COLO829 (cell line): ENCODE data around the gene RHOBTB3.
A peak's percentile ranks its signal among the peaks of the same experiment; 100 is the strongest.
"Not testable (repeated sequence)": the region's sequence is repeated elsewhere in the genome, so short reads cannot be mapped to it uniquely, and the experiment has no call there.

ENCODE experiments used
- DNase-seq: peaks from one replicate; pipeline ENCODE4 v3.0.0; 2012; ENCODE audit warnings: low spot score

RHOBTB3 gene

DNA sequence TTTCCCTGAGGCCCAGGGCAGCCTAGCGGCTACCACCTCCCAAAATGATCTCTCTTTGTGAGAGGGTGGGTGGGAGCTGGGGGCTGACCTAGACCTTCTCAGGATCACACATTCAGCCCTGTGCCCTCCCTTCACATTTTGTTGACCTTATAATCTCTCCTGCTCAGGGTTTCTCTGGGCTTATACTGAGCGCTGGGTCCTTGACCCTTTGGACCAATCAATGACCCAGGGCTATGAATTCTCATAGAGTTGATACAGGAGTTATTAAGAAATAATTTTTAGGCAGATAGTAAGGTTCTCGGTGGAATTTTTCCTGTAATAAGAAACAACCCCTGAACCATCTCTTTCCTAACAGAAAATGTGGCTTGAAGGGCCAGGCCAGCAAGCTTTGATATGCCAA, 69.4 kb downstream of the RHOBTB3 start:
- DNase-seq = no peak

DNA sequence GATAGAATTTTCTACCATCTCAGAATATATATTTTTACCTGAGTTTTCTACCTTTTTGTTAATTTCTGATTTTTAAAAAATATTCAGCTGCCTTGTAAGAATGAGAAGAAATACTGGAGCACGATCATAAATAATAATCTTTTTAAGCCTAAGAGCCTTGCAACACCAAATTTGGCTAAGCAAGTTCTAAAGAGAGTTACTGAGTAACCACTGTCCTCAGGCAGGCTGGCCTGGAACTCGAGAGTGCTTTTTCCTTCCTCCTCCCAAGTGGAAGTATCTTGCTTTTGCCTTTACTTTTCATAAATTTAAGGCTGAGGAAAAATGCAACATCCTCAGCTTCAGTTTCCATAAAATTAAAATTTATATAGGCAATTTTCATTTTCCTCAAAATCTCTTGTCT, 70.4 kb downstream of the RHOBTB3 start:
- DNase-seq = no peak

DNA sequence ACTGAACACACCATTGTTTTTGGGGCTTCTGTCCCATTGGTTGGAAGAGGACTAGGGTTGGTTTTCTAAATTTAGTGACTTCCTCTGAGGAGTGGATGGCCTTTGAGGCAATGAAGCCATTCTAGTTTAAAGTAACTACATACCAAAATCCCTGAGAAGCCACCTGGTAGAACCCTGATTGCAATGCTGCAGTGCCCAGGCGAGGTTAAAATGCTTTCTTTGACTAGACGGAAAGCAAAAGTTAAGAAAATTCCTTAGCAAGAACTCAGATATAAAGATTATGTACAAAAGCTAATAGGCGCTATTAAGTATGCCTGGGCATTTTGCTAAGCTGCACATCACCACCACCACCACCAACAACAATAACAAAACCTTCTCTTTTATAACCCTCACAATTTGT, 70.8 kb downstream of the RHOBTB3 start:
- no peak for DNase-seq

DNA sequence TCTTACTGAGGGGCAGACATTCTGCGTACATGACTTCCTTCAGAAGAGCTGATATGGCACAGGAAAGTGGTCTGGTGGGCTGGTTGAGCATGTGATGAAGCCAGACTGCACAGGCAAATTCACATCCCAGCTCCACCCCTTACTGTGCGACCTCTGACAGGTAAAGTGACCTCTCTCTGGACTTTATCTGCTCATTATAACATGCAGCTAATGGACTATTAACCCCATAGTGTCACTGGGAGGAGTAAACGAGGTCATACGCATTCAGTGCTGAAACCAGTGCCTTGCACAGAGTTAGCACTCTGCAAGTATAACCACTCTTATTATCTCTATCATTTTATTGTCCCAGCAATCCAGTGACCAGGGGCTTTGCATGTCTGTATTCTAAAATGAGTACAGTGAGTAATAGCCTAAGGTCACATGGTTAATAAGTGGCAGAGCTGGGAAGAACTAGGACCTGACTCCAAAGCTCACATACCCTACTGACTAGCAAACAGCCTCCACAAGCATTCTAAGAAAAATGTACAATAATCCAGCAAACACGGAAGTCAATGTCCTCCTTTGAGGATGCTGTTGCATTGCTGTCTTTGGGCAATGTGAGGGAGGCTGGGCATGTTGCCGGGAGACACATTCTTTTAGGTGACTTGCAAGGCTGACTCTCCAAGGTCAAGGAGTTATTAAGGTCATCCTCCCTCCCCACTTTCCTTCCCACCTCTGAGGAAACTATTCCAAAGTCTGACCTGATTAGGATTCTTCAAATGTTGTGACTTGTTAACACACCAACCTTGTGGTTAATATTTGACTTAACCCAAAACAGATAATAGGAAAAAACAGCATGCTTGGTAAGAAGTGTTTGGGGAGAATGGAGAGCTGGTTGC, 72.4 kb downstream of the RHOBTB3 start:
- no peak for DNase-seq

DNA sequence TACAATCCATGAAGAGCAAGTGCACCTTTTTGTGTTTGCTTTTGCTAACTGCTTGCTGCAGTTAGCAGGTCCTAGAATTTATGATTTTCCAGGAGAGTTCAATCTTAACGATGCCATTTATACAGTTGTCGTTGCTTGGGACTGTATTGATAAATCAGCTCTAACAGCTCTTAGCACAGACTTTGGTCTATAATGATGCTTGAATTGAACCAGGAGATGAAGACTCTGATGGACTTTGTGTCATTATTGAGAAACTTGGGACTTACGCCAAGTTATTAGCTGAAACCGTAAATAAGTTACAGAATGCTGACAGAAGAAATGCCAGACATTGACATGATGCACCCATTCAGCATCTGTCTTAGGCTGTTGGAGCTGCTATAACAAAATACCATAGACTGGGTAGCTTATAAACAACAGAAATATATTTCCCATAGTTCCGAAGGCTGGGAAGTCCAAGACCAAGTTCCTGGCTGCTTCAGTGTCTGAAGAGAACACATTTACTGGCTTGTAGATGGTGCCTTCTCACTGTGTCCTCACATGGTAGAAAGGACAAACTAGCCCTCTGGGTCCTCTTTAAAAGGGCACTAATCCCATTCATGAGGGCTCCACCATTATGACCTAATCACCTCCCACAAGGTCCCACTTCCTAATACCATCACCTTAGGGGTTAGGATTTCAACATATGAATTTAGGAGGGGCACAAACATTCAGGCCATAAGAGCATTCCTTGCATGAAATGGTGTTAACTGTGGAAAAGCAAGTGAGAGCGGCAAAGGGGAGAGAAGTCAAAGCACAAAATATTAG, 73.8 kb downstream of the RHOBTB3 start:
- DNase-seq = no peak

DNA sequence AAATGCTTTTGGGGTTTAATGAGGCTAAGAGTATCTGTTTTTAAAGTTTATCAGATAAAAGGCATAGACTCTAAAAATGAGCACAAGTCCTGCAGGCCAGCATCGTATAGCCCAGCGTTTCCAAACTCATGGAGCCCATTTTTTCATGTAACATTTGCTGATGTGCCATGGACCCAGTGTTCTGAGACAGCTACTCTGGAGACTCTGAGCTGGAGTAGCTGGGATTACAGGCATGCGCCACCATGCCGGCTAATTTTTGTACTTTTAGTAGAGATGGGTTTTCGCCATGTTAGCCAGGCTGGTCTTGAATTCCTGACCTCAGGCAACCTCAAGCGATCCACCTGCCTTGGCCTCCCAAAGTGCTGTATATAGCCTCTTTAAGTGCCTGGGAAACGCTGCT, 75.6 kb downstream of the RHOBTB3 start:
- no peak for DNase-seq

DNA sequence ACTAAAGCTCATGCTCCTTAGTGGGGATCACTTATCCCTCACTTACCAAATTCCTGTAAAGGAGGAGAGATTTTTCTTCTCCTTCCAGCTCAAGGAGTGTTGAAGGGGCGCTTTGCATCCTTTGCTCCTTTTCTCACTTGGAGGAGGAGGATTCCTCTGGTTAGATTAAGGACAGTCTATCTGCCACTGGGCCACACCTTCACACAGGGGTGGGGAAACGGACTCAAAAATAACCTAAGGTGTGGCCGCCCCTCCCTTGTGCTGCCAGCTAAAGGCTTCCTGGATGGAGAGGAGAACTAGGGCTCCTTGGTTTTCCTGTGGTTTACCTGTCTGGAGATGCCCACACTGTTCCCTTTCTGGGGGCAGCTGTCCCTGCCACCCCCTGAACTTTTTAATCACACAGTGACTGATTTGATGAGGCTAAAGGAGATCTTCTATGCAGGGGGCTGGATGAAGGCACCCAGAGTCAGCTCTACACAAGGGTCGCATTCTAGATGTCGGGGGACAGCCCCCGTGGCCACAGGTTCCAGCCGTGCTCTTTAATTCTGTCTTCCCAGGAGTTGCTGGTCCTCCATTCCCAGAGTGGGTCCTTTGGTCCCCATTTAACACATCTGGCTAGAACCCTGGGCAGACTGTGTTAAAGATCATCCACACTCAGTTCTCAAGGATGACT, 77.0 kb downstream of the RHOBTB3 start:
- DNase-seq = no peak

DNA sequence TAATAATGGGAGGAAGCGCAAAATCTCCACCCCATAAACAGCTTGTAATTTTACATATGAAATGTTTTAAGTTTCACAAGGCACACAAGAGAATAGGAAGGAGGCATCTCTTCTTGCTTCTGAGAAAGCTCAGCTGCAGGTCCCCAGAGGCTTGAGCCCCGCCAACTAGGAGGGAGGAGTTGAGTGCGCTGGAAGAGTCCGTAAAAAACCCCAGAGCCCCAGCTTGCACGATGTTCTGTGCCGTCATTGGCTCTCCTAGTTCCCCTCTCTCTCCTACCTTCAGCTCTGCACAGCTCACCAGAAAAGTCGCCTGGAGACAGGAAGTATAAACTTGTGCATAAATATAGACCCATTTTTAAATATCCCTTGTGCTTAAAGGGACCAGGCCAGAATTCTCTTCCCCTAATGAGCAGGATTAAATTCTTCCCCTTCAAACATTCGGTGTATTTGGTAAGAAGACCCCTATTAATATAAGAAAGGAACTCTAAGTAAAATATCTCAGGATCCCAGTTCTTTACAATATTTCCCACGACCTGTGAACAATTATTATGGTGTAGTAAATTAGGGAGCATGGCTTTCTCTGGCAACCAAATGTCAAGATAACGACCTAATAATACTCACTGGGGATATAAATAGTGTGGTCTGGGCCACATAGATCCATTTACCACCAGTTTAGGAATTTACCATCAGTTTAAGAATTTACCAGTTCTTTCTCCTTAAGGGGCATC, 77.7 kb downstream of the RHOBTB3 start:
- DNase-seq = peak; percentile 3

DNA sequence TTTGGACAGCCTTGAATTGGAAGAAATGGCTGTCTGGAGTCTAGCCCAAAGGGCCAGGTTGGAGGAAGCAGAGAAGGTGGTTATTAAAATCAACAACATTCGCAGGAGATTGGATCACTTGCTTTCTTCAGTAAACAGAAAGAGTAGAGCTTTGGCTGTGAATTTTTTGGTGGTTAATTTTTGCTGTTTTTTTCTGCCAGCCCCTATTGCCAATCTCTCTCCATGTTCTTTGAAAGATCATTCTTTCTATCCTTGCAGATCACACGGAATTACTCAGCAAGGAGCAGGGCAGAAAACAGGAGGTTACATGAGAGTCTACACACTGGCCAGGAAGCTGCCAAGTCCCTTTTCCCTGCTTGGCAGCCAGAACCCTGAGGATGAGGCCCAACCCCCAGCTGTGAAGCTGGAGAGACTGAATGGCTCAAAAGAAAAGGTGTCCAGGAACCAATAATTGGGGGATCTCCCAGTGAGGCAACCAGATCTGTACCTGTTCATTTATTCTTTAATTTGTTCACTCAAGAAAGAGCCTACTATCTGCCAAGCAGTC, 78.4 kb downstream of the RHOBTB3 start:
- no peak for DNase-seq

DNA sequence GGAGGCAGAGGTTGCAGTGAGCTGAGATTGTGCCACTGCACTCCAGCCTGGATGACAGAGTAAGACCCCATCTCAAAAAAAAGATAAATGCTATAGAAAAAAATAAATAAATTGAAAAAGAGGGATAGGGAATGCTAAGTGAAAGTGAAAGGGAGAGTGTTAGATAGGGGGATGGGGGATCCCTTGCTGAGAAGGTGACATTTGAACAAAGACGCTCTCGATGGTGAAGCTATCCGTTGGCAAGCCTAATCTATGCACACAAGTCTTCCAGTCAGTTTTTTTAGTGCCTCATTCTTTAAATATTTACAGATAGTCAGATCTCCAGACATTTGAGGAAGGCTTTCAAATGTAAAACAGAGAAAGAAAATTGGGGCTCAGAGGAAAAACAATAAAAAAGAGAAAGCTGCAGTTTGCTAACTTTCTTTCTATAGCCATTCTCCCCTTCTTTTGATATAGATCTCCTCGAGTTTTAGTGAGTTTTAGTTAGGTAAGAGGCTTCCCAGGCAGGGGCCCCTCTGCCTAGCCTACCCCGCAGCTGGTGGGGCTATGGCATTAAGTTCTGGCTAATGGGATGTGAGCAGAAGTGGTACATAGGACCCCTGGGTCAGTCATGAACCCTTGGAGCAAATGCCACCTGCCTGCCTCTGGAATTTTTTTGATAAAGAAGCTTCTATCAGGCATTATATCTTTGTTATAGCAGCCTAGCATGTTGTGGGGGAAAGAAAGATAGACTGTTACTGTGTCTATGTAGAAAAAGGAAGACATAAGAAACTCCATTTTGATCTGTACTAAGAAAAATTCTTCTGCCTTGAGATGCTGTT, 79.4 kb downstream of the RHOBTB3 start:
- no peak for DNase-seq

DNA sequence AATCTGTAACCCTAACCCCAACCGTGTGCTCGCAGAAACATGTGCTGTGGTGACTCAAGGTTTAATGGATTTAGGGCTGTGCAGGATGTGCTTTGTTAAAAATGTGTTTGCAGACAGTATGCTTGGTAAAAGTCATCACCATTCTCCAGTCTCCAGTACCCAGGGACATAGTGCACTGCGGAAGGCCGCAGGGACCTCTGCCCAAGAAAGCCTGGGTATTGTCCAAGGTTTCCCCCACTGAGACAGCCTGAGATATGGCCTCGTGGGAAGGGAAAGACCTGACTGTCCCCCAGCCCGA, 79.9 kb downstream of the RHOBTB3 start:
- not testable (repeated sequence) for DNase-seq

DNA sequence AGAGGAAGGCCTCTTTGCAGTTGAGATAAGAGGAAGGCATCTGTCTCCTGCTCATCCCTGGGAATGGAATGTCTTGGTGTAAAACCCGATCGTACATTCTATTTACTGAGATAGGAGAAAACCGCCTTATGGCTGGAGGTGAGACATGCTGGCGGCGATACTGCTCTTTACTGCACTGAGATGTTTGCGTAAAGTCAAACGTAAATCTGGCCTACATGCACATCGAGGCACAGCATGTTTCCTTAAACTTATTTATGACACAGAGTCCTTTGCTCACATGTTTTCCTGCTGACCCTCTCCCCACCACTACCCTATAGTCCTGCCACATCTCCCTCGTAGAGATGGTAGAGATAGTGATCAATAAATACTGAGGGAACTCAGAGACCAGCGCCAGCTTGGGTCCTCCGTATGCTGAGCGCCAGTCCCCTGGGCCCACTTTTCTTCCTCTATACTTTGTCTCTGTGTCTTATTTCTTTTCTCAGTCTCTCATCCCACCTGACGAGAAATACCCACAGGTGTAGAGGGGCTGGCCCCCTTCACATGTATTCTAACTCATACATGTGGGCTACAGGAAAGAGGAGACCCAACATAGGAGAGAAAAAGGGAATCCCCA, 80.4 kb downstream of the RHOBTB3 start:
- not testable (repeated sequence) for DNase-seq

DNA sequence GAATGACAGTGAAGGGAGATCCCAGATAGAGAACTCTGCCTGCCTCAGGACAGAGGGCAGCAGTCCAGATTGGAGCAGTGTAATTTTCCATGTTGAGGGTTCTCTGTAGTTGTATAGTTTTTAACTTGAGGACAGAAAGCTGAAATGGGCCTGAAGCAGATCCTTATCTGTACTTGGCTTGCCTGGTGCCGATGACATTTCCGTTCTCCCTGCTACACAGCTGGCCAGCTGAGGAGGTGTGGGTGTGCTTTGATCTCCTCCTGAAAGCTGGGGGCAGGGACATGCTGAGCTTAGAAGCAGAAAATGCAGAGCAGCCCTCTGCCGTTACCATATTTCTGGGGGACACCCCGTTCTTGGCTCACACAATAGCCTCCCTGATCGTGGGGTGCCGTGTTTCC, 80.9 kb downstream of the RHOBTB3 start:
- DNase-seq = no peak

DNA sequence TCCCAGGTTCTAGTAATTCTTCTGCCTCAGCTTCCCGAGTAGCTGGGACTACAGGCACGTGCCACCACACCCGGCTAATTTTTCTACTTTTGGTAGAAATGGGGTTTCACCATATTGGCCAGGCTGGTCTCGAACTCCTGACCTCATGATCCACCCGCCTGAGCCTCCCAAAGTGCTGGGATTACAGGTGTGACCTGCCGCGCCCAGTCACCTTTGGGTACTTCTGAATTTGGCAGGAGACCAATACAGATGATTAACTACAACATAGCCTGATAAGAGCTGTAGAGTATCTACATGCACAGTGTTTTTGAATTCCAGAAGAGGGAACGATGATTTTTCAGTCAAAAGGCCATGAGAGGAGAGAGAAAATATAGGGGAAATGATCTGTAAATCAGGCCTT, 81.9 kb downstream of the RHOBTB3 start:
- DNase-seq = not testable (repeated sequence)

DNA sequence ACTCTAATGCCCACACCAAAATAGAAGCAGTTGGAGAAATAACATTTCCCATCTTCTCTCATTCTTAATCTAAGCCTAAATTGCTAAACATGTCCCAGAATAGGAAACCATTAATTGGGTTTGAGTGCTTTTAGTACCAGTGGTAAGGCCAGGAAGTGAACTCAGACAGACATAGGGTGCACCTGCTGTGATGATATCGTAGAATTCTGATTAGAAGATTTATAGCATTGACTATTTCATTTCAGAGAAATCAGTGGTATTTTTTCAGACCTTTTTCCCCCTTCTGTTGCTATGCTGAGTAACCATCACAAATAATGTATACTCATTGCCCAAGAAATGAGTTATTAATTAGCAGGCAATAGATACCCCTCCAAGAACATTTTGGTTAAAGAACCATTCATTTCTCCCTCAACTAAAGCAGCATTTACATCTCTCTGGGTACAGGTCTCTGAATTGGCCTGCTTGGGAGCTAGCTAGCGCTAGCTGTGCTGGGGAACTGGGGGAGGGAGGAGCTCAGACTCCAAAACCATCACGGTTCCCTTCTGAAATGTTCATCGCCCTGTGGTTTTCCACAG, 84.1 kb downstream of the RHOBTB3 start:
- DNase-seq = no peak

DNA sequence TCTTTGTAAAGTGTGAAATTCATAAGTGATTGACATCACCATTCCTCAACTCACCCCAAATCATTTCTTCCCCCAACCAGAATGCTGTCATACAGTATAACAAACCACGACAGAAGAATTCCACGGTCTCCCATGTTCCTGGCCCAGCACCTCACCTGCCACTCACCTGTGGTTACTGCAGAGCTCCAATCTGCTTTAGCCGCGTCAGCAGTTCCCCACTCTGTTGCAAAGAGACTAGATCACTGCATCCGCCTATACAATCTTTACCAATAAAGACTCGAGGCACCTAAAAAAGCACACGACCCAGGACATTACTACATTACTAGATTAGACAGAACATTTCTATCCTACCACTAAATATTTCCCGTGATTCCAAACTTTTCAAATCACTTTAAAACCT, 85.2 kb downstream of the RHOBTB3 start:
- DNase-seq = no peak

DNA sequence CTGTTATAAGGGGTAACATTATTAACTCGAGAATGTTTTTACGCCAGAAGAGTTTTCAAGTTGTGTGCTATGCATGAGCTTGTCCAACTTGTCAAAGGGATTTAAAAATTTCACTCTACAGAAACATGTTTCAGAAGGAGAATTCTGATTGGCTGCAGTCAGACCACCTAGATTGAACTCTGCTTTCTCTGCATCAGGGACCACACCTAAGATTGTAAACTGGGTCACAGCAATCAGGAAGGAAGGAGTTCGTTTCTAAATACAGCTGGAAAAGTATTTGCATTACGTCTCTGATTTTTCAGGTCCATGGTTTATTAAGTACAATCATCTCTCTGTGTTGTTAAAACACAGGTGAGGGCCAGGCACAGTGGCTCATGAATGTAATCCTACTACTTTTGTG, 85.6 kb downstream of the RHOBTB3 start:
- no peak for DNase-seq

DNA sequence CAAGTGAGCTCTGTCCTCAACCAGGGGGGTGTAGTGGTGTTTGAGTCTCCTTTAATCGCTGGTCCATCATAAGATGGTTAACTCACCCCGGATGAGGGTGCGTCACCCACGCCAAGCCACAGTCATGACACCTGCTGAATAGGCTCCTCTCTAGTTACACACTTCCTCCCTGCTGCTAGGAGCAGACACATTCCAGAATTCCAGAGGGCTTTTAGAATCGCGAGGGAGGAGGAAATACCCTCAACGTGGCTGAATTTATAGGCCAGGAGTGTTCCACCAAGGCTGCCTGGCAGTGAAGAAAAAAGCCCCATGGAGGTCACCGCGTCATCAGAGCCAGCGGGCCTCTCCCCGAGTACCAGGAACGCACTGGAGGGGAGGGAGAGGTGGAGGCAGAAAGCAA, 86.3 kb downstream of the RHOBTB3 start:
- no peak for DNase-seq

DNA sequence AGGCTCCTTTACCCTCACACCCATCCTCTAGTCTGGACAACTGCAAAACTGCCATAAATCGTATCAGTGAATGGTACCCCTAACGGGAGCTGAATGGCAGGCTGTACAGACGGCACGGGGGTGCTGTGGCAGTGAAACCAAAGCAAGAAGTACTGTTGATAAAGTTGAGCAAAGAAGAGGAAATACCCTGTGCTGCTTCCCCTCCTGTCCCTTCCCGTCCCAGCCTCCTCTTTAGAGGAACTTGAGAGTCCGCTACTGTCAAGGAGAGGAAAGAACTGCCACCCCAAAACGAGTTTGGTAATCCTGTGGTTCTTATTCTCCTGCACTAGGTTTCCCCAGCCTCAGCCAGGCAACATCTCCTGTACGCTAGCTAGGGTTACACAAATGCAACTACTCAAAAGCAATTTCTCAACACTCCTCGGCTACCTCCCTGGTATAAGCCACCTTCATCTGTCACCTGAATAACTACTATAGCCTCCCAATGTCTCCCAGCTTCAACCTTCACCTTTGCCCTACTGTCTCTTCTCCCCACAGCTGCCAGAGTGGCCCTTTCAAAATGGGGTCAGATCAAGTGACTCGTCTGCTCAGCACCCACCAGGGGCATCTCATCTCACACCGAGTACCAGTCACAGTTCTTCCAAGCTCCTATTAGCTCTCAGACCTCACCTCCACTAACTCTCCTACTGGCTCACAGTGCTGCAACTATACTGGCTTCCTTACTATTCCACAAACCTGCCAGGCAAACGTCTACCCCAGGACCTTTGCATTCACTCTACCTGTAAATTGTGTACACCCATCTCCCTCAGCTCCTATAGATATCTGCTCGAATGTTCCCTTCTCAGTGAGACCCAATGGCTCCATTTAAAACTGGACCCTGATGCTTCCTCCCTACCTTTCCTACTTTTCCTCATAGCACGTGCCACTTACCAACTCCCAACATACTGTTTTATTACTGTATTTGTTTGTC, 87.3 kb downstream of the RHOBTB3 start:
- no peak for DNase-seq
